ENCODE results near the gene GLT8D2.

The GLT8D2 gene

GRCh38 chr12:103948746-103949406, 101.1 kb downstream of the GLT8D2 start:
- DNase-seq (ENCODE audit: low read depth in 2 of 2): no peak

GRCh38 chr12:103947871-103948555, 102.0 kb downstream of the GLT8D2 start:
- DNase-seq (ENCODE audit: low read depth in 2 of 2): no peak

GRCh38 chr12:103944964-103945363, 105.0 kb downstream of the GLT8D2 start:
- DNase-seq (ENCODE audit: low read depth in 2 of 2): no peak

Data from stimulated activated CD8-positive, alpha-beta memory T cell treated with anti-CD3 and anti-CD28 coated beads, Interleukin-2, amount 100 ng/mL, for 1 hour (primary cell).